Kidney (tissue), 14 donors: ENCODE results near the gene SLC13A5. TPM values are rescaled to one million over a fixed set of nuclear protein-coding genes. Genes with fewer than 3 reads are reported as not detected.

Experiments
- DNase-seq, 5 donors: peaks; one replicate each; pipeline ENCODE4 v3.0.0-alpha.2; 2013 to 2020
- FAIRE-seq: peaks from 2 replicates; lab custom pipeline; 2012; peaks lifted over from hg19 to GRCh38; lab: Jason Lieb, UNC
- H3K27ac ChIP-seq, 2 donors: one replicate each; pipeline ENCODE4 v1.7.0; 2013; ENCODE audit warnings: low read depth in 2 of 2, low read length in 2 of 2, inconsistent platforms in 1 of 2
- H3K27me3 ChIP-seq: one replicate; pipeline ENCODE4 v1.7.1; 2013; ENCODE audit warnings: low read length, inconsistent platforms; ENCODE audit not compliant: control insufficient read depth, insufficient read depth
- H3K36me3 ChIP-seq, 3 donors: one replicate each; pipeline versions ENCODE4 v1.7.0 to v1.7.1; 2013; ENCODE audit warnings: low read length in 3 of 3, control low read depth in 1 of 3, inconsistent platforms in 1 of 3; ENCODE audit not compliant: insufficient read depth in 3 of 3, control insufficient read depth in 2 of 3
- H3K4me1 ChIP-seq, 3 donors: one replicate each; pipeline versions ENCODE4 v1.7.0 to v1.7.1; 2013; ENCODE audit warnings: low read length in 3 of 3, inconsistent platforms in 1 of 3, low read depth in 1 of 3; ENCODE audit not compliant: control insufficient read depth in 2 of 3, insufficient read depth in 2 of 3
- H3K4me3 ChIP-seq, 3 donors: one replicate each; pipeline versions ENCODE4 v1.7.0 to v1.8.1; 2013; ENCODE audit warnings: low read length in 3 of 3, control low read depth in 1 of 3, inconsistent platforms in 1 of 3
- H3K9ac ChIP-seq, 3 donors: one replicate each; pipeline versions ENCODE4 v1.7.0 to v1.7.1; 2013; ENCODE audit warnings: low read length in 3 of 3, control low read depth in 1 of 3, inconsistent platforms in 1 of 3
- H3K9me3 ChIP-seq, 3 donors: one replicate each; pipeline versions ENCODE4 v1.7.0 to v1.7.1; 2013; ENCODE audit warnings: low read length in 3 of 3, control low read depth in 1 of 3, inconsistent platforms in 1 of 3; ENCODE audit not compliant: control insufficient read depth in 2 of 3, insufficient read depth in 1 of 3
- intact Hi-C: fragments of 100-400 bp; cut with DNase I; formaldehyde crosslinking; loops from one replicate; pipeline ENCODE4 v1.11.1; 2022
- polyA plus RNA-seq: library from polyadenylated mRNA; stranded (reverse); fragments of 350-450 nt; fragmentation: Illumina TruSeq; extraction: RNeasy Lipid Tissue Mini Kit (QIAGEN cat#74804); gene quantifications from one replicate; pipeline ENCODE4 v1.2.3, GENCODE V29; 2014; ENCODE audit warnings: low read depth, low replicate concordance; ENCODE audit not compliant: insufficient read depth
- total RNA-seq: library from RNA; stranded (reverse); fragmentation: NEBNext Ultra II Directional; extraction: Animal tissue kit (Norgen Biotek cat#: 25700); gene quantifications from one replicate; pipeline ENCODE4 v1.2.1, GENCODE V29; 2021
- TF ChIP-seq, protein P1 (sequence below): IDR thresholded peaks from 3 replicates; pipeline ENCODE4 v1.5.1; 2012; ENCODE audit warnings: mild to moderate bottlenecking, moderate library complexity, borderline replicate concordance; ENCODE audit not compliant: insufficient read depth; ENCODE audit errors: extremely low read depth
- donor health status: control.
- donor health status: control.
- donor health status: control.
- donor health status: control.
- donor health status: control.
- donor health status: DM: yes; HTN: yes; CAD: no.
- donor health status: Normal renal cell carcinoma (clear cell type).

The SLC13A5 gene
- total and polyA plus RNA-seq, 2 donors from 2014 or later = not detected

DNA sequence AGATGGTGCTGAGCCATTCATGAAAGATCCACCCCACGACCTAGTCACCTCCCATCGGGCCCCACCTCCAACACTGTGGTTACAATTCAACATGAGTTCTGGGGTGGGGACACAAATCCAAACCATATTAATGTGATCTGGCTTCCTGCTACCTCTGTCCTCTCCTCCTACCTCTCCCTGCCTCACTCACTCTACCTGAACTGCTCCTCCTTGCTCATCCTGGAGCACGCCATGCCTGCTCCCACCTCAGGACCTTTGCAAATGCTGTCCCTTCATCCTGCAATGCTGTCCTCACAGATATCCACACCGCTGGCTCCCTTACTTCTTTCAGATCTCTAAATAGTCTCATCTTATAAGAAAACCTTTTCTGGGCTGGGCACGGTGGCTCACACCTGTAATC lies 10.8 kb upstream of the SLC13A5 start:
- DNase-seq (no peak), FAIRE-seq (no peak)
- intact Hi-C loops = no loop called here
- Histone ChIP-seq H3K36me3 (no peaks in the 10 kb centered on the region), H3K9me3 (no peaks in the 10 kb centered on the region), H3K27ac (no peak overlapping the region), H3K4me1 (no peaks in the 10 kb centered on the region), H3K9ac (no peak overlapping the region), H3K4me3 (no peak overlapping the region), H3K27me3 (no peaks in the 10 kb centered on the region)
- TF ChIP-seq, protein P1, sequence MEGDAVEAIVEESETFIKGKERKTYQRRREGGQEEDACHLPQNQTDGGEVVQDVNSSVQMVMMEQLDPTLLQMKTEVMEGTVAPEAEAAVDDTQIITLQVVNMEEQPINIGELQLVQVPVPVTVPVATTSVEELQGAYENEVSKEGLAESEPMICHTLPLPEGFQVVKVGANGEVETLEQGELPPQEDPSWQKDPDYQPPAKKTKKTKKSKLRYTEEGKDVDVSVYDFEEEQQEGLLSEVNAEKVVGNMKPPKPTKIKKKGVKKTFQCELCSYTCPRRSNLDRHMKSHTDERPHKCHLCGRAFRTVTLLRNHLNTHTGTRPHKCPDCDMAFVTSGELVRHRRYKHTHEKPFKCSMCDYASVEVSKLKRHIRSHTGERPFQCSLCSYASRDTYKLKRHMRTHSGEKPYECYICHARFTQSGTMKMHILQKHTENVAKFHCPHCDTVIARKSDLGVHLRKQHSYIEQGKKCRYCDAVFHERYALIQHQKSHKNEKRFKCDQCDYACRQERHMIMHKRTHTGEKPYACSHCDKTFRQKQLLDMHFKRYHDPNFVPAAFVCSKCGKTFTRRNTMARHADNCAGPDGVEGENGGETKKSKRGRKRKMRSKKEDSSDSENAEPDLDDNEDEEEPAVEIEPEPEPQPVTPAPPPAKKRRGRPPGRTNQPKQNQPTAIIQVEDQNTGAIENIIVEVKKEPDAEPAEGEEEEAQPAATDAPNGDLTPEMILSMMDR = no peak

DNA sequence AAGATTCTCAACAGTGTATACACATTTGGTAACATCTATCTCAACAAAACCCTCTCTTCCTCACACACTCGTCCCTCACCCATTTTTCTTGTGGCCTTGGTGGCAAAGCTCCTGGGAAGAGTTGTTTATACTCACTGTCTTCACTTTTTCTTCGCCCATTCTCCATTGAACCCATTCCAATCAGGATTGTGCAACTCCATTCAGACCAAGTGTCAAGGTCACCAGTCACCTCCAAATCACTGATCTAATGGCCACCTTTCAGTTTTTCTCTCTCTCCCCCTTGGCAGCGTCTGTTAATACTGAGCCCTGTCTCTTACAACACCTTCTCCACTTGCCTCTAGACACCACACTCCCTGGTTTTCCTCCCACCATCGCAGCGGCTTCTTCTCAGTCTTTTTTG lies 8.6 kb upstream of the SLC13A5 start:
- H3K4me1 ChIP-seq = no peaks in the 10 kb centered on the region
- H3K36me3 ChIP-seq = no peaks in the 10 kb centered on the region
- H3K9ac ChIP-seq = no peak overlapping the region
- H3K9me3 ChIP-seq = no peaks in the 10 kb centered on the region
- no peaks in the 10 kb centered on the region for H3K27me3 ChIP-seq
- TF ChIP-seq, protein P1 = no peak
- no peak for FAIRE-seq
- intact Hi-C loops = no loop called here
- H3K27ac ChIP-seq = no peak overlapping the region
- DNase-seq = no peak
- H3K4me3 ChIP-seq = no peak overlapping the region

GRCh38 chr17:6716736-6717135 lies 3.6 kb upstream of the SLC13A5 start:
- TF ChIP-seq, protein P1 = no peak
- DNase-seq (no peak), FAIRE-seq (no peak)
- no peaks in the 10 kb centered on the region for H3K36me3 ChIP-seq
- no peaks in the 10 kb centered on the region for H3K4me1 ChIP-seq
- peaks cover 4% of the 10 kb centered on the region for H3K27me3 ChIP-seq
- intact Hi-C loops = no loop called here
- no peak overlapping the region for H3K9ac ChIP-seq
- no peak overlapping the region for H3K27ac ChIP-seq
- H3K9me3 ChIP-seq = no peaks in the 10 kb centered on the region
- H3K4me3 ChIP-seq = no peak overlapping the region

DNA sequence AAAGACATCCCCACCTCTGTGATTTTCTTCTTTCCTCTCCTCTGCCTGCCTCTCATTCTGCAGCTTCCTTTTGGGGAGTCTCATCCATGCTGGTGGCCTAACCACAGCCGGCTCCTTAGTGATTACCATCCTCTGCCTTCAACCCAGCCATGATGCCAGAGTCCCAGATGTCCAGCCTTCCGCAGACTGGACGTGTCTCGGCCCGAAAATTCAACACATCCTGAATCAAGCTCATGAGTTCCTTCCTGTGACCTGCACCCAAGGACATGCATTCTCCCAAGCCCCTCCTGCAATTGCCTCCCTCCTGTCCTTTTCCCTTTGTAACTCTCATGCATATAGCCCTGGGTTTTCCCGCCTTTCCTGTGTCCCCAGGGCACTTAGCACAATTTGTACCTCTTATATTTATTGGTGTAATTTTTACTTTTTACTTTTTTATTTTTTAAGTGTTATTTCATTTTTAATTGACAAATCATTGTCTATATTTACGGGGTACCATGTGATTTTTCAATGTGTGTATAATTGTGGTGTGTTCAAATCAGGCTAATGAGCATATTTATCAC lies 1.2 kb upstream of the SLC13A5 start:
- no peak overlapping the region for H3K4me3 ChIP-seq
- peaks cover 6% of the 10 kb centered on the region for H3K27me3 ChIP-seq
- H3K9ac ChIP-seq = no peak overlapping the region
- H3K36me3 ChIP-seq = no peaks in the 10 kb centered on the region
- intact Hi-C loops = no loop called here
- H3K4me1 ChIP-seq = no peaks in the 10 kb centered on the region
- DNase-seq (no peak), FAIRE-seq (no peak)
- H3K9me3 ChIP-seq = no peaks in the 10 kb centered on the region
- no peak overlapping the region for H3K27ac ChIP-seq
- TF ChIP-seq, protein P1 = no peak
